ENCODE measurements around the gene GIPC2. TPM values are rescaled to one million over a fixed set of nuclear protein-coding genes. Genes with fewer than 3 reads are reported as not detected.
A peak's percentile ranks its signal among the peaks of the same experiment; 100 is the strongest.

GIPC2 gene
- total and polyA plus RNA-seq, 2 of the 4 experiments (the other 2 are of a cell fraction), result 0.07 to 0.18 TPM

DNA sequence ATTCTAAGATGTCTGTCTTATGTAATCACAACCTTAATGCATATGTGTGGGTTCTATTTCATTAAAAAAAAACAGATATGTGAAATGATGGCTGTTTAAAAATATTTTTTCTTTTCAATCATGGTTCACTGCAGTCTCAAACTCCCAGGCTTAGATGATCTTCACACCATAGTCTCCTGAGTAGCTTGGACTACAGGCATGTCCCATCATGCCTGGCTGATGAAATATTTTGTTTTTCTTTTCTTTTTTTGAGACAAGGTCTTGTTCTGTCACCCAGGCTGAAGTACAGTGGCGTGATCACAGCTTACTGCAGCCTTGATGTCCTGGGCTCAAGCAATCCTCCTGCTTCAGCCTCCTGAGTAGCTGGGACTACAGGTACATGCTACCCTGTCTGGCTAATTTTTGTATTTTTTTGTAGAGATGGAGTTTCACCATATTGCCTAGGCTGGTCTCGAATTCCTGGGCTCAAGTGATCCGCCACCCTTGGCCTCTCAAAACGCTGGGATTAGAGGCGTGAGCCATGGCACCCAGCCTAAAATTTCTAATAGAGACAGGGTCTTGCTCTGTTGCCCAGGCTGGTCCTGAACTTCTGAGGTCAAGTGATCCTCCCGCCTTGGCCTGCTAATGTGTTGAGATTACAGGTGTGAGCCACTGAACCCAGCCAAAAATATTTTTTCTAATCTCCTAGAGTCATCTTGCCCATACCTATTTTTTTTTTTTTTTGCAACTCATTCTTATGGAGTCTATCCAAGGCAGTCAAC, 67.6 kb downstream of the GIPC2 start:
- H3K14ac ChIP-seq (replicated peaks; ENCODE audit: low read depth, low read length), result no peak overlapping the region
- H3K9me1 ChIP-seq (ENCODE audit: insufficient read depth, low read length), result peaks cover 2% of the 10 kb centered on the region; the same call in 1 of the 2 replicates
- peak overlapping the region; percentile 1; the same call in 1 of the 2 replicates for H2BK120ac ChIP-seq (ENCODE audit: low read depth, low read length)
- no peak overlapping the region for H3K4me2 ChIP-seq (ENCODE audit: low read depth, low read length)
- peak overlapping the region; percentile 62; the same call in 1 of the 2 replicates for H3K18ac ChIP-seq (ENCODE audit: low read depth, low read length)
- H3K23ac ChIP-seq (ENCODE audit: low read depth, low read length), result no peak overlapping the region
- POLR2A ChIA-PET (ENCODE audit: unreplicated experiment), result interaction anchor here (1.1 kb wide), 1 partner anchor 109 kb away, joined by 3 read pairs; the partner anchor contains the start of gene DNAJB4
- no peak overlapping the region for H3K4me3 ChIP-seq (ENCODE audit: insufficient read depth, low read depth, low read length)
- H3K36me3 ChIP-seq (ENCODE audit: control insufficient read depth, insufficient read depth, low read length), result no peaks in the 10 kb centered on the region
- no peak overlapping the region for H3K27ac ChIP-seq (ENCODE audit: insufficient read depth, low read length)
- WGBS, 2 experiments (ENCODE audit: extremely low coverage in 2 of 2, insufficient read length in 1 of 2), result 88% methylated on average over 3 of the region's 6 CpGs; no CpG with 5 or more reads in 1 of the 2 experiments
- H3K27me3 ChIP-seq (ENCODE audit: control insufficient read depth, insufficient read depth, low read length), result no peaks in the 10 kb centered on the region
- DNase-seq, result no peak
- H3K9ac ChIP-seq (ENCODE audit: low read depth, low read length), result no peak overlapping the region
- H2AFZ ChIP-seq (replicated peaks; ENCODE audit: low read length, poor library complexity), result no peak overlapping the region
- BruUV-seq (replicated peaks), result no TSS peak
- dilution Hi-C loops (cut with HindIII; ENCODE audit: low sequenced_read_pairs, unreplicated experiment), result no loop called here
- peak overlapping the region in 1 of 2 experiments; percentile 1; a peak in 2 of 4 replicates for H4K8ac ChIP-seq (ENCODE audit: low read depth in 2 of 2, low read length in 2 of 2)
- no peak overlapping the region for H2BK5ac ChIP-seq (ENCODE audit: low read depth, low read length, poor library complexity, severe bottlenecking)
- no peak overlapping the region for H2AK5ac ChIP-seq (ENCODE audit: low read depth, low read length)
- peaks cover 0 to 4% of the 10 kb centered on the region in 2 experiments; a peak in 2 of 4 replicates for H3K79me1 ChIP-seq (ENCODE audit: low read depth in 1 of 2, low read length in 2 of 2)
- no peak overlapping the region; the same call in 1 of the 2 replicates for H3K4ac ChIP-seq (ENCODE audit: low read depth, low read length)
- no peak overlapping the region for H4K91ac ChIP-seq (ENCODE audit: insufficient read depth, low read depth, low read length)
- no peaks in the 10 kb centered on the region for H4K20me1 ChIP-seq (ENCODE audit: insufficient read depth, low read length)
- intact Hi-C loops (cut with micrococcal nuclease), result loop anchor here (10.0 kb wide), 1 partner anchor 289 kb away; no protein-coding TSS in a partner anchor
- no peak overlapping the region for H3K56ac ChIP-seq (ENCODE audit: extremely low read depth, insufficient read depth, low read length)
- H2BK15ac ChIP-seq (ENCODE audit: low read depth, low read length), result no peak overlapping the region
- no peak overlapping the region for H2AK9ac ChIP-seq (replicated peaks; ENCODE audit: low read depth, low read length, poor library complexity)
- H4K5ac ChIP-seq (ENCODE audit: low read depth, low read length), result peak overlapping the region; percentile 5; the same call in 1 of the 2 replicates
- ATAC-seq (ENCODE audit: low read depth), result no peak
- in situ Hi-C loops (cut with MboI; ENCODE audit: low sequenced_read_pairs), result loop anchor here (10.0 to 25.0 kb wide), 3 partner anchors 139 to 526 kb away; partner anchors contain the start of gene FUBP1
- peak overlapping the region; percentile 29; the same call in 1 of the 2 replicates for H2BK20ac ChIP-seq (ENCODE audit: low read depth, low read length)
- no peaks in the 10 kb centered on the region for H3K9me3 ChIP-seq (ENCODE audit: control insufficient read depth, insufficient read depth, low read length)
- H3K4me1 ChIP-seq (ENCODE audit: control insufficient read depth, insufficient read depth, low read length), result 0 out of 2 replicates have a peak, but pooled peaks cover 2% of the 10 kb centered on the region
- CTCF ChIA-PET, result interaction anchor here (0.7 to 1.7 kb wide), 3 partner anchors 42 to 240 kb away, joined by 4 to 7 read pairs (median 7); partner anchors contain the start of gene DNAJB4
- TF ChIP-seq RAD21 (IDR thresholded peaks at IDR 0.05; ENCODE audit: low read length) (no peak), MXI1 (IDR thresholded peaks at IDR 0.05; ENCODE audit: borderline replicate concordance, low read depth, low read length) (no peak), FOS (IDR thresholded peaks at IDR 0.05; ENCODE audit: low read depth, low read length) (no peak), SMC3 (IDR thresholded peaks at IDR 0.05; ENCODE audit: low read depth, low read length) (no peak), CEBPB (IDR thresholded peaks at IDR 0.05; ENCODE audit: low read depth, low read length) (no peak), CHD1 (IDR thresholded peaks at IDR 0.05; ENCODE audit: low read depth, low read length) (no peak), RCOR1 (IDR thresholded peaks at IDR 0.05; ENCODE audit: insufficient replicate concordance, low read length) (no peak), NFE2L2 (IDR thresholded peaks at IDR 0.05; ENCODE audit: low read depth, low read length) (no peak), POLR2A (IDR thresholded peaks at IDR 0.05; ENCODE audit: low read depth, low read length) (no peak), MAFK (IDR thresholded peaks at IDR 0.05; ENCODE audit: low read depth, low read length) (no peak), BHLHE40 (IDR thresholded peaks at IDR 0.05; ENCODE audit: low read depth, low read length) (no peak)
- TF ChIP-seq, protein P1, sequence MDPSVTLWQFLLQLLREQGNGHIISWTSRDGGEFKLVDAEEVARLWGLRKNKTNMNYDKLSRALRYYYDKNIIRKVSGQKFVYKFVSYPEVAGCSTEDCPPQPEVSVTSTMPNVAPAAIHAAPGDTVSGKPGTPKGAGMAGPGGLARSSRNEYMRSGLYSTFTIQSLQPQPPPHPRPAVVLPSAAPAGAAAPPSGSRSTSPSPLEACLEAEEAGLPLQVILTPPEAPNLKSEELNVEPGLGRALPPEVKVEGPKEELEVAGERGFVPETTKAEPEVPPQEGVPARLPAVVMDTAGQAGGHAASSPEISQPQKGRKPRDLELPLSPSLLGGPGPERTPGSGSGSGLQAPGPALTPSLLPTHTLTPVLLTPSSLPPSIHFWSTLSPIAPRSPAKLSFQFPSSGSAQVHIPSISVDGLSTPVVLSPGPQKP (IDR thresholded peaks at IDR 0.05; ENCODE audit: borderline replicate concordance, low read depth, low read length), result no peak
- TF ChIP-seq, protein P2, sequence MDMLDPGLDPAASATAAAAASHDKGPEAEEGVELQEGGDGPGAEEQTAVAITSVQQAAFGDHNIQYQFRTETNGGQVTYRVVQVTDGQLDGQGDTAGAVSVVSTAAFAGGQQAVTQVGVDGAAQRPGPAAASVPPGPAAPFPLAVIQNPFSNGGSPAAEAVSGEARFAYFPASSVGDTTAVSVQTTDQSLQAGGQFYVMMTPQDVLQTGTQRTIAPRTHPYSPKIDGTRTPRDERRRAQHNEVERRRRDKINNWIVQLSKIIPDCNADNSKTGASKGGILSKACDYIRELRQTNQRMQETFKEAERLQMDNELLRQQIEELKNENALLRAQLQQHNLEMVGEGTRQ (IDR thresholded peaks at IDR 0.05; ENCODE audit: low read depth, low read length), result no peak
- TF ChIP-seq, protein P3, sequence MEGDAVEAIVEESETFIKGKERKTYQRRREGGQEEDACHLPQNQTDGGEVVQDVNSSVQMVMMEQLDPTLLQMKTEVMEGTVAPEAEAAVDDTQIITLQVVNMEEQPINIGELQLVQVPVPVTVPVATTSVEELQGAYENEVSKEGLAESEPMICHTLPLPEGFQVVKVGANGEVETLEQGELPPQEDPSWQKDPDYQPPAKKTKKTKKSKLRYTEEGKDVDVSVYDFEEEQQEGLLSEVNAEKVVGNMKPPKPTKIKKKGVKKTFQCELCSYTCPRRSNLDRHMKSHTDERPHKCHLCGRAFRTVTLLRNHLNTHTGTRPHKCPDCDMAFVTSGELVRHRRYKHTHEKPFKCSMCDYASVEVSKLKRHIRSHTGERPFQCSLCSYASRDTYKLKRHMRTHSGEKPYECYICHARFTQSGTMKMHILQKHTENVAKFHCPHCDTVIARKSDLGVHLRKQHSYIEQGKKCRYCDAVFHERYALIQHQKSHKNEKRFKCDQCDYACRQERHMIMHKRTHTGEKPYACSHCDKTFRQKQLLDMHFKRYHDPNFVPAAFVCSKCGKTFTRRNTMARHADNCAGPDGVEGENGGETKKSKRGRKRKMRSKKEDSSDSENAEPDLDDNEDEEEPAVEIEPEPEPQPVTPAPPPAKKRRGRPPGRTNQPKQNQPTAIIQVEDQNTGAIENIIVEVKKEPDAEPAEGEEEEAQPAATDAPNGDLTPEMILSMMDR (conservative IDR thresholded peaks at IDR 0.05; ENCODE audit: low read depth, low read length), result no peak

All from IMR-90 (cell line).